HG02840 (cell line): ENCODE results near the gene HID1.
"Not testable (repeated sequence)": the region's sequence is repeated elsewhere in the genome, so short reads cannot be mapped to it uniquely, and the experiment has no call there.

Experiments
- ATAC-seq: cut with Tn5 transposase; IDR thresholded peaks from one replicate; pipeline ENCODE4 v1.9.1; 2021; ENCODE audit warnings: mild to moderate bottlenecking, moderate library complexity, moderate number of reproducible peaks; ENCODE audit not compliant: unreplicated experiment, low FRiP score

HID1 gene

DNA sequence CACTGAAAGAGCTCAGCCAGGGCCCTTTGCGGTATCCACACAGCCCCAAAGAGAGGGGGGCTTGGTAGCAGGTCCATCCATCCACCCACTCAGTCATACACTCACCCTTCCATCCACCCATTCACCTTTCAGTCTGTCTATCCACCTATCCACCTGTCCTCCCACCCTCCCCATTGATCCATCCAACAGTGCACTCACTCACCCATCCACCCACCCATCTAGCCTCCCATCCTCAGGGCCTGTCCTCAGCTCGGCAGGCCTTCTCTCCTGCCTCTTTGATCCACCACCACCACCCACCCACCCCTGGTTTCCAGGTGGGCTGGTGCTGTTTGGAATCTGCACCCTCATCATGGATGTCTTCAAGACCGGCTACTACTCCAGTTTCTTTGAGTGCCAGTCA lies 47.3 kb downstream of the HID1 start:
- no peak for ATAC-seq

DNA sequence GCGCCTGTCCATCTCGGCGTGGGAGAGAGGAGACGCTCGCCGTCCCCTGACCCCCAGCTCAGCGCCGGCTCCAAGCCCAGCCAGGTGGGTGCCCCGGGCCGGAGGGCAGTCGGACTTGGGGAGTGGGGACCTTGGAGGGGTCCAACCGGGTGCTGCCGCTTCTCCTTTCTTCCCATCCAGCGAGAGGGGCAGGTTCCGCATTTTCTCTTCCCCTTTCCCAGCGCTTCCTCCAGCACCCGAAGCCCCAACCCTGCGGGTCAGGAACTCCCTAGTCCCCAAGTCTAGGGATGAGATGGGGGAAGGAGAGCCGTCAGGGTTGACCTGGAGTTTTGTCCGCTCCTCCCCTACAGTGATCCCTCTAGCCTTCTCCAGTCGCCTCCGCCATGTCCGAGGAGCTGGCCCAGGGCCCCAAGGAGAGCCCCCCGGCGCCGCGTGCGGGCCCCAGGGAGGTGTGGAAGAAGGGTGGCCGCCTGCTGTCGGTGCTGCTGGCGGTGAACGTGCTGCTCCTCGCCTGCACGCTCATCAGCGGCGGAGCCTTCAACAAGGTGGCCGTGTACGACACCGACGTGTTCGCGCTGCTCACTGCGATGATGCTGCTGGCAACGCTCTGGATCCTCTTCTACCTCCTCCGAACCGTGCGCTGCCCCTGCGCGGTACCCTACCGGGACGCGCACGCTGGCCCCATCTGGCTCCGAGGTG lies 48.2 kb downstream of the HID1 start, which contains the start of gene OTOP2:
TSS of gene OTOP2 (plus strand) at position 24 of the 699 bp plus-strand sequence. CDS start at position 384, 360 bp downstream.
- no peak for ATAC-seq

DNA sequence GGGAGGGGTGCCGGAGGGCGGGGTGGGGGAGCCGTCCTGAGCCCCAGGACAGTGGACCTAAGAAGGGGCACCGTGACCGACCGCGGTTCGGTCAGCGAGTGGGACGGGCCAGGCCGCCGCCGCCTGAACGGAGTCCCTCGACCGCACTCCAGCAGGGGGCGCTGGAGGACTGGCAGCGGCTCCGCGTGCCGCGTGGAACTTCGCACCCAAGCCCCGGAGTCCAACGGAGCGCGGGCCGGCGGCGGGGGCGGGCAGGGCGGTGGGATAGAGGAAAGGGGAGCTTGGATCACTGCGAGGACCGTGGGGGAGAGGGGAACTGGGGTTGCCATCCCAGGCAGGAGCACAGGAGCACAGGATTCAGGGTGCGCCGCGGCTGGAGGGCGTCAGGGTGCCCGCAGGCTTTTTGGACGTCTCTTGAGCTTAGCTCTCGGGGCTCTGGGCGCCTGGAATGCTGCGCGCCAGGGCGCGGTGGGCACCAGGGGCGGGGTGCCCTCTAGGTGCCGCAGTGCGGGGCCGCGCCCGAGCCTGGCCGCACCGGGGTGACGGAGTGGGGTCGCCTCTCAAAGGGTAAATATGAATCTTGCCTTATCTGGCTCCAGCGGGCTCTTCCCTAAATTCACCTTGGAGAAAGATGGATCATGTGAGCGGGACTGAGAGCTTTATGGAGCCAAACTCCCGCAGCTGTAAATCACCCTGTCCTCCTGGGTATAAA lies 48.9 kb downstream of the HID1 start:
- no peak for ATAC-seq

DNA sequence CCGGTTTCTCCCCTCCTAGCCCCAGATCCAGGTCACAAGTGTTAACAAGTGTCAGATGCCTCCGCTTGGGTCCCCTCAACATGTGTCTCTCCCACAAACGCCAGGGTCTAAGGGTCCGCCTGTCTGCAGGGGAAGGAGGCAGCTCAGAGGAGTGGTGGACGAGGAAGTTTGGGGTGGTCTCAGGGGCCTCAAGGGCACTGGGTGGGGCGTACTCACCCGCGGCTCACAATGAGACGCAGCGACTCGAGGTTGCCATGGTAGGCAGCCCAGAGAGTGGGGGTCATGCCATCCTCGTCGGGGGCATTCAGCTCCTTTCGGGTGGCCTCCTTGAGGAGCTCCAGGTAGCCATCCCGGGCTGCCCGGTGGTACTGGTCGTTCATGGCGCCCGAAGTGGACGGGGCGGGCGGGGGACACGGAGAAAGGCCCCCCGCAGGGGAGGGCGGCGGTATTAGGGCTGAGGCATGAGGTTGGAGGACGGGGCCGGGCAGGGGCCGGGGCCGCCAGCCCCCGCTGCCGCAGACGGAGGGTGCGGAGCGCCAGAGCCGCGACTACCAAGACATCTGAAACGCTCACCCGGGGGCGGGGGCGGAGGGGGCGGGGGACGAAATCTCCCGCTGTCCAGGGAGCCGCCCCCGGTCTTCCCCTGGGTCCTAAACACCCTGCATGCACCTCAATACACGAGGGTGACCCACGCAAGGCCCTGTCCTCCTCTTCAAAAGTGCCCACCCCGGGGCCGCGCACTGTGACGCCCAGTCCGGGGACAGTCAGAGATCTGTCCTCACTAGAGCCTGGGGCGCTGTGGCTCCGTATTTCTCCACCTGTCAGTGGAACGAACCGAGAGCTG lies 49.6 kb downstream of the HID1 start, which contains the start of gene USH1G:
TSS of gene USH1G (minus strand) at position 562 of the 844 bp plus-strand sequence. CDS start at position 380, 182 bp downstream.
- ATAC-seq, result no peak

DNA sequence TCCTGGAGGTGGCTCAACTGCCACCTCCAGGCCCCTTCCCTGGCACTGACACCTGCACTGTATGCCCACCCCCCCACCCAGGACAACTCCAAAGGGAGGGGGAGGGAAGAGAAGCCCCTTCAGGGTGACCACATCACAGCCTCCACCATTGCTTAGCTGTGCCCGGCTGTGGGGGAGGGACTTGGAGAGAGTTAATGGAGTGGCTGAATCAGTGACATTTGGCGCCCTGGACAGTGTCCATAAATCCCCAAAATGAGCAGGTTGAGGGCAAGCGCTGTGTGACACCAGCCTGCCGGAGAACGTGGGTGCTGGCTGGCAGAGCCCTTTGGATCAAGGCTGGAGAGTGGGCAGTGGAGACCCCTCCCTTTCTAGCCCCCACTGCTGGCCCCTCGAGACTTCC lies 50.4 kb downstream of the HID1 start:
- no peak for ATAC-seq

DNA sequence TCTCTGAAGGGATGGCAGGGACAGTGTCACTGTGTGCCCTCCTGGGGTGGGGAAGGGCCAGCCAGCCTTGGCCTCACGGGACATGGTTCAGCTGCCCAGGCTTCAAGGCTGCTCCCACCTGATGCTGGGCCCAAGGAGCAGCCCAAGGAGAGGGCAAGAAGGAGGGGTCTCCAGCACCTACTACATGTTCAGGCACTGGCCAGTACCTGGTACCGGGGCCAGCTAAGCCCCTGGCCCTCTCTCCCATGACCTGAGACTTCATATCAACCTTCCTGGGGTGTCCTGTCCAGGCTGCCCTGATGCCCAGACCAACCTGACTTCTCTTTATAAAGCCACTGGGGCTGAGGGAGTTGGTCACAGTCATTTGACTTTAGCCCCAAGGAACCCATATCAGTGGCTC lies 50.8 kb downstream of the HID1 start:
- no peak for ATAC-seq

DNA sequence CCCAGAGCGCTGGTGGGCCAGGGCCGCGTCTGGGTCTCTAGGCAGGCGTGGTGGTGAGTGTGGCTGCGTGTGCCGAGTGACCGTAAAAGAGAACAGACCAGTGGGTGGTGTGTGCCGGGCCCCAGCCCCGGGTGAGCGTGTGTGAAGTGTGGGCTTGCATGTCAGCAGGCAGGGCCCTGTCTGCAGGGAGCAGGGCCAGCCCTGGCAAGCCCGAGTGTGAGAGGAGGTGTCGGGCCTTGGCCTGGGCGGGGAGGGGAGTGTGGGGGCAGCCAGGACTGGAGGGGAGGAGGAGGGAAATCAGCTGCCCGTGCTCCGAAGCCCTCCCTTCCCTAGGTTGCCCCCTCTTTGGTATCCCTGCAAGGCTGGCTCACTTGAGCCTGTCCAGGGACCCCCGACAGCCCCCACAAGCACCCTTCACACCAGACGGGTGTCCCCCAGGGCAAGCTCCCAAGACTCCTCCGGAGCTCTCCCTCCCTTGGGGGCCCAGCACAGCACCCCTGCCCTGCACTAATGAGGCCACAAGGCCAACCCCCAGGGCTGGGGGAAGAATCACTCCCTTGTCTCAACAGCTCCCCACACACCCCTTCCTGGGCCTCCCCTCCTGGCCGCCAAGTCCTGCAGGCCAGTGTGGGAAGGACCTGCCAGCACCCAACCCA lies 51.4 kb downstream of the HID1 start:
- no peak for ATAC-seq

DNA sequence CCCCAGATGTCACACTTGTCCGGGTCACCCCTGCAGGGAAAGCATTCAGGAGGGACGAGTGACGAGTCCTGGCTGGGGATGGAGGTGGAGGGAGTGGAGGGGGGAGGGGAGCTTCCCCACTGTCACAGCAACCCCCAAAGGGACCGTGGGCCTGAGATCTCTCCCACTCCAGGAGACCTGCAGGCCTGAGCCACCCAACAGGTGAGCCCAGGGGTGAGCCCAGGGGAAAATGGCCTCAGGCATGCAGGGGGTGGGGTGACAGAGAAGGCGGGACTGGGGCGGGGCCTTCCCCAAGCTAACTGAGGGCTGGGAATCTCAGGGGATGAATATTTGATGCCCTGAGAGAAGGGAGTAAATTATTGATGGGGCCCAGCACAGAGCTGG lies 51.9 kb downstream of the HID1 start:
- no peak for ATAC-seq

DNA sequence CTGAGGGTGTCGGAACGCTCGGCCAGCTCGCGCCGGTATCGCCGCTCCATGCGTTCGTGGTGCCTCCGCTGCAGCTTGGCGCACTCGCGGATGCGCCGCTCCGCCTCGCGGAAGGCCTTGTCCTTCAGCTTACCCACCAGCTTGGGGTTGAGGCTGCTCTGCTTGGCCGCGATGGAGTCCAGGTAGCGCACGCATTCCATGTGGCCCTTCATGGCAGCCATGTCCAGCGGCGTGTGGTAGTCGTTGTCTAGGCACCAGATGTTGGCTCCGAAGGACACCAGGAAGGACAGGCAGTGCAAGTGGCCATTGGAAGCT lies 52.3 kb downstream of the HID1 start:
- ATAC-seq, result no peak

DNA sequence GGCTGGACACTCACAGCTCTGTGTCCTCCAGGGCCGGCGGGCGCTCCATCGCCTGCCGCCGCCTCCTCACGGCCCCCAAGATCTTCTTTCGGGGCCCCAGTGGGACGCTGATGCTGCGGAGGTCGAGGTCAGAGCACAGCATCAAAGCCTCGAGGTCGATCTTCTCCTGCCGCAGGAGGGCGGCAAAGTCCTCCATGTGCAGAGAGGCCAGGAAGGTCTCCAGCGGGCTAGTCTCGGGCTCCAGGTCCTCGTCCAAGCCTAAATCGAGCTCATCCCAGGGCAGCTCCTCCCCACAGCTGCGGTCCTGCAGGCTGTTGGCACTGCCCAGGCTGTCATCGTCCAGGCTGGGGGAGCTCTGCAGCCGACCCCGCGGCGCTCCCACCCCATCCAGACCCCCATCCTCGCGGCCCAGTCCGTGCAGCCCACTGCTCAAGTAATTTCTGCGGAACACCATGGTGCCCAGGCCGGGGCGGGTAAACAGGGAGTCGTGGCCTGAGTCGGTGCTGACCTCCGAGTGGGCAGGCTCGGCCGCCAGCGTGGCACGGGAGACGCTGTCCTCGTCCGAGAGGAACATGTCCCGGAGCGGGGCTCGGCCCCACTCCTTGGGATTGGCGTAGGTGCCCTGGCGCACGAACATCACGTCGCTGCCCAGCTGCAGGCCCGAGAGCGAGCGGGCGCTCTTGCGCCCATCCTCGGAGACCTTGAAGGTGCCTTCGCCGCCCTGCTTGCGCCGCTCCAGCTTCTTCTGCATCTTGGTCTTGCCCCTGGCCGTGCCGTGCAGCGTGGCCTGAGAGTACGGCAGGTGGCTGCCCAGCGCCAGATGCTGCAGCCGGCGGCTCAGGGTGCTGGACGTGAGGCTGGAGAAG lies 52.9 kb downstream of the HID1 start:
- ATAC-seq, result no peak

DNA sequence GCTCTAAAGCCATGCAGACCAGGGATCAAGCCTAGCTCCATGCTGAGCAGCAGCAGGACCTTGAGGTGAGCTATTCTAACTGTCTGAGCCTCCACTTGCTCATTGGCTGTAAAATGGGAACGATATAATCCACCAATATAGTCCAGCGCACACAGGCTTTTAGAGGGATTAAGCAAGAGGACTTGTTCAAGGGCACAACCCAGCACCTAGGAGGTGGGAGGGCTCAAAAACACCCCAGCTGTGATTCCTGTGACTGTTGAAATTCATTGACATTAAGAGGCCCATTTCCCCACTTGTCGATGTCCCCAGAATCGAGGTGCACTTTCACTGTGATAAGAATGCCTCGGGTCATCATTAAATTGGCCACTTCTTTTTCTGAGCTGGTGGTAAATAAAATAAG lies 53.7 kb downstream of the HID1 start:
- no peak for ATAC-seq

DNA sequence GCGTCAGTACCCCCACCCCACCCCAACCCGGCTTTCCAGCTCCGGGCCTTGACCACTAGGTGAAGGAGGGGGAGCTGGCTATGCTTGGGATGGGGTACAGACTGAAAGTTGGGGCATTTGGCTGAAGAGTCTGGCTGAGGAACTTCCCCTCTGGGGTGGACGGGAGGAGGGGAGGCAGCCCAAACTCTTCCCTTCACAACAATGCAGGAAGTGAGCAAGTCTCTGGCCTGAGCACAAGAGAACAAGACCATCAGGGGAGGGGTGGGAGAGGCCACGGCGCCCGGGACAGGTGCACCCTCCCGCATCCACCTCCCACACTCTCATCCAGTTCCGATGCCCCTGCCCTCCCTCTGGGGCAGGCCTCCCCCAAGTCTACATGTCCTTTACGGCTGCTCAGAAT lies 55.1 kb downstream of the HID1 start:
- ATAC-seq, result no peak

DNA sequence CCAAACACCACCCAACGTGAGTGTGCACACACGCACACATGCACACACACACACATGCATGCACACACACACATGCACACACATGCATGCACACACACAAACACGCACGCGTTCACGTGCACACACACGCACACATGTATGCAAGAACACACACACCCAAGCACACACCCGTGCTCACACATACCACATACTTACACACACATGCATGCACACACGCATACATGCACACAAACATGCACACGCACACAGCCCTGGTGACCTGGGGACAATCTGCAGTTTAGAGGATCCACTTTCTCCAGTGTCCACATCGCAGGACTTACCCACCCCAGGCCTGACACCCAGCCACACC lies 55.7 kb downstream of the HID1 start:
- no peak for ATAC-seq

DNA sequence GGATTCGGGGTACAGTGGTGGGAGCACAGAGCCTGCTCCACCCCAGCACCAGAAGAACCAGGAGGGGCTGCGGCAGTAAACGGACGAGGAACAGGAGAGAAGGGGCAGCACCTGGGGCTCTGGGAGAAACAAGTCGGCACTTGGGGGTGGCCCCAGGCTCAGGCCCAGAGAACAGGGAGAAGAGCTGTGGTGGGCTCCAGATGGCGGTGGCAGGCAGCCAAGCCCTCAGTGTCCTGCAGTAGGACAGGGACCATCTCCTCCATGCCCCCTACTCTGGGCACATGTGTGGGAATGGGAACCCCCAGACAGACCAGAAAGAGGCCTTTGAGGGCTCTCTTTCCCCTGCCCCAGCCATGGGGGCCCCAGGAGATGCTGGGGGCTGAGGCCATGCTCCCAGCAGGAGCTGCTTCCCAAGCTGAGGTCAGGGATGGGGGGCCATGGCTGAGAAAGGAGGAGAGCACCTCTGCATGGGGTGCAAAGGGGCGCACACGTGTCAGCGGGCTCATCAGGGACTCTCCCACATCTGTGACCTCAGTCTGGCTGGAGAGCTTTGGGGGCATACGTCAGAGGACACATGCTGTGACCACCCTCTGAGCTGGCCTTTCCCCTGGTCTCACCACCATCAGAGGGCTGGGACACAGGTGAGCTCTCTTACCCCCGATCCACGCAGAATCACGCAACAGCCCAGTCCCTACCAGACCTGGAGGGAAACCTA lies 56.3 kb downstream of the HID1 start:
- ATAC-seq, result no peak

DNA sequence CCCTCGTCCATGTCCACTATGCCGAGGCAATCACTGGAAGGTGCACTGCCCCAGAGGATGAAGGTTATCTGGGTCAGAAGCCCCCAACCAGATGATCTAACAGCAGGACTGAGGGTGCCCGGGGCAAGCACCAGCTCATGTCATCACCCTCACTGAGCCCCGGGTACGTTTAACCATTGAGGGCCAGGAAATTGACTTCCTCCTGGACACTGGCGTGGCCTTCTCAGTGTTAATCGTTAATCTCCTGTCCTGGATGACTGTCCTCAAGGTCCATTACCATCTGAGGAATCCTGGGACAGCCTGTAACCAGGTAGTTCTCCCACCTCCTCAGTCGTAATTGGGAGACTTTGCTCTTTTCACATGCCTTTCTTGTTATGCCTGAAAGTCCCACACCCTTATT lies 61.1 kb downstream of the HID1 start:
- ATAC-seq, result not testable (repeated sequence)

DNA sequence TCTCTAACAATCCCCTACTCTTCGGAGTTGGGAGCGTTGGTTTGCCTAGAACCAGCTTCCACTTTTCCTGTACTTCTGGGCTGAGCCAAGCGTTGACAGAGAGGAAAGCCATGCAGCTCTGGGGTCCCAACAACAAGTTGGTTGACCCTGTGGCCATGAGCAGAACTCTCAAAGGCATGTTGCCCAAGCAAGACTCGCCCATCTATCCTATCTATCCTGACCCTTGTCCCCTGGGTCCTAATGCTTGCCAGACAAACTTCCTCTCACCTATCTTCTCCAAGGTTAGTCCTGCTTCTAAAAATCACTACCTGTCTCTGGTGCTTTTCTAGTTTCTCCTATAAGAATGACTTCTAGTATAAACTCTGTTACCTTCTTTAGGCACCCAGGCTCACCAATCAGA lies 63.5 kb downstream of the HID1 start:
- not testable (repeated sequence) for ATAC-seq

DNA sequence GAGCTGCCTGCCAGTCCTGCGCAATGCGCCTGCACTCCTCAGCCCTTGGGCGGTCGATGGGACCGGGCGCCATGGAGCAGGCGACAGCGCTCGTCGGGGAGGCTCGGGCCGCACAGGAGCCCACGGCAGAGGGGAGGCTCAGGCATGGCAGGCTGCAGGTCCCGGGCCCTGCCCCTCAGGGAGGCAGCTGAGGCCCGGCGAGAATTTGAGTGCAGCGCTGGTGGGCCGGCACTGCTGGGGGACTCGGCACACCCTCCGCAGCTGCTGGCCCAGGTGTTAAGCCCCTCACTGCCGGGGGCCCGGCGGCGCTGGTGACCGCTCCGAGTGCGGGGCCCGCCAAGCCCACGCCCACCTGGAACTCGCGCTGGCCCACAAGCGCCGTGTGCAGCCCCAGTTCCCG lies 65.5 kb downstream of the HID1 start:
- ATAC-seq, result no peak

DNA sequence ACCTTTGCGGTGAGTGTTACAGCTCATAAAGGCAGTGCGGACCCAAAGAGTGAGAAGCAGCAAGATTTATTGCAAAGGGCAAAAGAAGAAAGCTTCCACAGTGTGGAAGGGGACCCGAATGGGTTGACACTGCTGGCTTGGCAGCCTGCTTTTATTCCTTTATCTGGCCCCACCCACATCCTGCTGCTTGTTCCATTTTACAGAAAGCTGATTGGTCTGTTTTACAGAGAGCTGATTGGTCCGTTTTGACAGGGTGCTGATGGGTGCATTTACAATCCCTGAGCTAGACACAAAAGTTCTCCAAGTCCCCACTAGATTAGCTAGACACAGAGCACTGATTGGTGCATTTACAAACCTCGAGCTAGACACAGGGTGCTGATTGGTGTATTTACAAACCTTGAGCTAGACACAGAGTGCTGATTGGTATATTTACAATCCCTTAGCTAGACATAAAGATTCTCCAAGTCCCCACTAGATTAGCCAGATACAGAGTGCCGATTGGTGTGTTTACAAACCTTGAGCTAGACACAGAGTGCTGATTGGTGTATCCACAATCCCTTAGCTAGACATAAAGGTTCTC lies 66.3 kb downstream of the HID1 start:
- not testable (repeated sequence) for ATAC-seq
